ENCODE data around the gene TANGO2.

Gene TANGO2

GRCh38 chr22:20109411-20110358, 88.8 kb downstream of the TANGO2 start:
- no peak for DNase-seq

- DNase-seq = no peak
These were observed 89.6 kb downstream of the TANGO2 start for GRCh38 chr22:20110359-20110985.

GRCh38 chr22:20111045-20111688, 90.3 kb downstream of the TANGO2 start:
- DNase-seq = no peak

GRCh38 chr22:20111689-20112622, 91.0 kb downstream of the TANGO2 start:
- DNase-seq = no peak

GRCh38 chr22:20112623-20113511, 92.0 kb downstream of the TANGO2 start:
- no peak for DNase-seq

GRCh38 chr22:20113551-20114310, 92.8 kb downstream of the TANGO2 start:
- DNase-seq = no peak

GRCh38 chr22:20114506-20115475, 93.9 kb downstream of the TANGO2 start:
- no peak for DNase-seq

GRCh38 chr22:20115691-20116375, 94.9 kb downstream of the TANGO2 start, which contains the start of gene RANBP1:
RANBP1 (plus strand) TSS chr22:20116104; CDS start chr22:20116185, 81 bp downstream.
- DNase-seq = no peak

- no peak for DNase-seq
These were observed 95.6 kb downstream of the TANGO2 start for GRCh38 chr22:20116376-20116950.

Data from fibroblast of skin of abdomen (primary cell).